EH (cell line): ENCODE measurements around the gene CHST4.
"Not testable (repeated sequence)": the region's sequence is repeated elsewhere in the genome, so short reads cannot be mapped to it uniquely, and the experiment has no call there.

Source experiments
- DNase-seq: peaks from one replicate; pipeline ENCODE4 v3.0.0-alpha.2; 2015; ENCODE audit warnings: low read depth

CHST4 gene

GRCh38 chr16:71524566-71525553 lies 1.4 kb upstream of the CHST4 start:
- DNase-seq, result no peak

- DNase-seq, result no peak
These were observed 2.0 kb downstream of the CHST4 start for GRCh38 chr16:71528257-71528656.

GRCh38 chr16:71528863-71529262 lies 2.6 kb downstream of the CHST4 start:
- DNase-seq, result no peak

GRCh38 chr16:71532366-71532765 lies 6.1 kb downstream of the CHST4 start:
- DNase-seq, result no peak

GRCh38 chr16:71536752-71537499 lies 10.7 kb downstream of the CHST4 start:
- no peak for DNase-seq

- peak; percentile 49 for DNase-seq
These were observed 11.4 kb downstream of the CHST4 start for GRCh38 chr16:71537643-71538042.

GRCh38 chr16:71542377-71542776 lies 16.2 kb downstream of the CHST4 start:
- peak; percentile 35 for DNase-seq

GRCh38 chr16:71547168-71547567 lies 20.9 kb downstream of the CHST4 start:
- DNase-seq, result no peak

- no peak for DNase-seq
These were observed 26.7 kb downstream of the CHST4 start for GRCh38 chr16:71552698-71553503.

GRCh38 chr16:71555230-71555891 lies 29.1 kb downstream of the CHST4 start:
- no peak for DNase-seq

GRCh38 chr16:71557299-71557698 lies 31.1 kb downstream of the CHST4 start:
- no peak for DNase-seq

- no peak for DNase-seq
These were observed 31.8 kb downstream of the CHST4 start for GRCh38 chr16:71557954-71558582.

- DNase-seq, result no peak
These were observed 33.6 kb downstream of the CHST4 start for GRCh38 chr16:71559855-71560254.

- DNase-seq, result not testable (repeated sequence)
These were observed 35.7 kb downstream of the CHST4 start for GRCh38 chr16:71561886-71562285.

GRCh38 chr16:71562552-71562951 lies 36.3 kb downstream of the CHST4 start:
- DNase-seq, result no peak

- no peak for DNase-seq
These were observed 38.2 kb downstream of the CHST4 start for GRCh38 chr16:71564335-71564967.

GRCh38 chr16:71565812-71566700 lies 39.8 kb downstream of the CHST4 start:
- DNase-seq, result no peak

GRCh38 chr16:71567931-71568330 lies 41.7 kb downstream of the CHST4 start:
- no peak for DNase-seq

- DNase-seq, result no peak
These were observed 42.3 kb downstream of the CHST4 start for GRCh38 chr16:71568551-71568950.

- no peak for DNase-seq
These were observed 43.4 kb downstream of the CHST4 start for GRCh38 chr16:71569621-71570020.
